HepG2 (cell line): ENCODE measurements around the gene L3MBTL4.

Experiments
- TAF15 ChIP-seq: fragments of 200-400 bp; formaldehyde crosslinking; IDR thresholded peaks from one replicate; pipeline ENCODE4 v1.6.1; 2018; ENCODE audit warnings: mild to moderate bottlenecking, low read depth, low read length; ENCODE audit not compliant: poor library complexity, severe bottlenecking
- ZBTB1 ChIP-seq: sonication (generic); formaldehyde crosslinking; IDR thresholded peaks from 2 replicates; pipeline ENCODE4 v1.4.0; 2020; ENCODE audit warnings: missing genetic modification reagents, borderline replicate concordance
- ZNF782 ChIP-seq: sonication (generic); formaldehyde crosslinking; IDR thresholded peaks from 2 replicates; pipeline ENCODE4 v1.4.0; 2020; ENCODE audit warnings: missing genetic modification reagents, mild to moderate bottlenecking, borderline replicate concordance
- TF ChIP-seq, protein P1 (sequence below): sonication (generic); formaldehyde crosslinking; conservative IDR thresholded peaks from 2 replicates; pipeline ENCODE4 v1.4.0; 2020; ENCODE audit warnings: missing genetic modification reagents
- TF ChIP-seq, protein P2 (sequence below): sonication (generic); formaldehyde crosslinking; IDR thresholded peaks from 2 replicates; pipeline ENCODE4 v1.5.0; 2020; ENCODE audit warnings: mild to moderate bottlenecking, missing genetic modification reagents, moderate library complexity
- TF ChIP-seq, protein P3 (sequence below): sonication (generic); formaldehyde crosslinking; IDR thresholded peaks from 2 replicates; pipeline ENCODE4 v1.4.0; 2020; ENCODE audit warnings: low read depth, mild to moderate bottlenecking, missing genetic modification reagents

DNA sequence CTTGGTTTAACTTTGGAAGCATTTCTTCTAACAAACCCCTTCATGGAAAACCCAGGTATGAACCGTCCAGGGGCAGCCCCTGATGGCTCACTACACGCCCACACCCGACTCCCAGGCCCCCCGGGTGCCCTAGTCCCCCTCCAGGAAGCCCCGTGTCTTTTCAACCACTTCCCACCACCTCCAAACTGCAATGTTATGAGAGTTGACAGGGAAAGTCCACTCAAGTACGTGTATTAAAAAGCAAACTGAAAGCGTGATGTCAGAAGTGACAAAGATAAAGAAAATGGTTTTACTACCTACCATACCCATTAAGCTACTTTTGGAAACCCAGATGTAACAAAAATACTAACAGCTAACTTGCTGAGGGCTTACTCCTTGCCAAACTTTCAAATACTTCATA, 51.5 kb downstream of the L3MBTL4 start:
- TF ChIP-seq ZBTB1 (CRISPR knock-in tag) (no peak), TAF15 (no peak), ZNF782 (no peak)
- TF ChIP-seq, protein P1, sequence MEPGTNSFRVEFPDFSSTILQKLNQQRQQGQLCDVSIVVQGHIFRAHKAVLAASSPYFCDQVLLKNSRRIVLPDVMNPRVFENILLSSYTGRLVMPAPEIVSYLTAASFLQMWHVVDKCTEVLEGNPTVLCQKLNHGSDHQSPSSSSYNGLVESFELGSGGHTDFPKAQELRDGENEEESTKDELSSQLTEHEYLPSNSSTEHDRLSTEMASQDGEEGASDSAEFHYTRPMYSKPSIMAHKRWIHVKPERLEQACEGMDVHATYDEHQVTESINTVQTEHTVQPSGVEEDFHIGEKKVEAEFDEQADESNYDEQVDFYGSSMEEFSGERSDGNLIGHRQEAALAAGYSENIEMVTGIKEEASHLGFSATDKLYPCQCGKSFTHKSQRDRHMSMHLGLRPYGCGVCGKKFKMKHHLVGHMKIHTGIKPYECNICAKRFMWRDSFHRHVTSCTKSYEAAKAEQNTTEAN (CRISPR knock-in tag) = no peak
- TF ChIP-seq, protein P2, sequence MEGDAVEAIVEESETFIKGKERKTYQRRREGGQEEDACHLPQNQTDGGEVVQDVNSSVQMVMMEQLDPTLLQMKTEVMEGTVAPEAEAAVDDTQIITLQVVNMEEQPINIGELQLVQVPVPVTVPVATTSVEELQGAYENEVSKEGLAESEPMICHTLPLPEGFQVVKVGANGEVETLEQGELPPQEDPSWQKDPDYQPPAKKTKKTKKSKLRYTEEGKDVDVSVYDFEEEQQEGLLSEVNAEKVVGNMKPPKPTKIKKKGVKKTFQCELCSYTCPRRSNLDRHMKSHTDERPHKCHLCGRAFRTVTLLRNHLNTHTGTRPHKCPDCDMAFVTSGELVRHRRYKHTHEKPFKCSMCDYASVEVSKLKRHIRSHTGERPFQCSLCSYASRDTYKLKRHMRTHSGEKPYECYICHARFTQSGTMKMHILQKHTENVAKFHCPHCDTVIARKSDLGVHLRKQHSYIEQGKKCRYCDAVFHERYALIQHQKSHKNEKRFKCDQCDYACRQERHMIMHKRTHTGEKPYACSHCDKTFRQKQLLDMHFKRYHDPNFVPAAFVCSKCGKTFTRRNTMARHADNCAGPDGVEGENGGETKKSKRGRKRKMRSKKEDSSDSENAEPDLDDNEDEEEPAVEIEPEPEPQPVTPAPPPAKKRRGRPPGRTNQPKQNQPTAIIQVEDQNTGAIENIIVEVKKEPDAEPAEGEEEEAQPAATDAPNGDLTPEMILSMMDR = no peak
- TF ChIP-seq, protein P3, sequence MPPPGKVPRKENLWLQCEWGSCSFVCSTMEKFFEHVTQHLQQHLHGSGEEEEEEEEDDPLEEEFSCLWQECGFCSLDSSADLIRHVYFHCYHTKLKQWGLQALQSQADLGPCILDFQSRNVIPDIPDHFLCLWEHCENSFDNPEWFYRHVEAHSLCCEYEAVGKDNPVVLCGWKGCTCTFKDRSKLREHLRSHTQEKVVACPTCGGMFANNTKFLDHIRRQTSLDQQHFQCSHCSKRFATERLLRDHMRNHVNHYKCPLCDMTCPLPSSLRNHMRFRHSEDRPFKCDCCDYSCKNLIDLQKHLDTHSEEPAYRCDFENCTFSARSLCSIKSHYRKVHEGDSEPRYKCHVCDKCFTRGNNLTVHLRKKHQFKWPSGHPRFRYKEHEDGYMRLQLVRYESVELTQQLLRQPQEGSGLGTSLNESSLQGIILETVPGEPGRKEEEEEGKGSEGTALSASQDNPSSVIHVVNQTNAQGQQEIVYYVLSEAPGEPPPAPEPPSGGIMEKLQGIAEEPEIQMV (CRISPR knock-in tag) = no peak
